Hematopoietic multipotent progenitor cell treated with erythropoietin and hydrocortisone succinate and interleukin-3 and kit ligand, for 6 days (in vitro differentiated cells): ENCODE measurements around the gene NDUFS8.
A peak's percentile ranks its signal among the peaks of the same experiment; 100 is the strongest.
"Not testable (repeated sequence)": the region's sequence is repeated elsewhere in the genome, so short reads cannot be mapped to it uniquely, and the experiment has no call there.

Experiments used
- DNase-seq: peaks from one replicate; pipeline ENCODE4 v3.0.0-alpha.2; 2015

The NDUFS8 gene

GRCh38 chr11:68030318-68031143 lies at the start of gene NDUFS8:
TSS of gene NDUFS8 (plus strand) at chr11:68030681. CDS start at chr11:68032152, 1,471 bp downstream.
- DNase-seq: peak; percentile 100

- not testable (repeated sequence) for DNase-seq
These were observed 49.3 kb upstream of the NDUFS8 start for GRCh38 chr11:67981226-67981625.

GRCh38 chr11:67982255-67982857 lies 48.1 kb upstream of the NDUFS8 start:
- DNase-seq: not testable (repeated sequence)

- DNase-seq: no peak
These were observed 46.5 kb upstream of the NDUFS8 start for GRCh38 chr11:67983951-67984350.

- not testable (repeated sequence) for DNase-seq
These were observed 45.2 kb upstream of the NDUFS8 start for GRCh38 chr11:67985302-67985701.

- not testable (repeated sequence) for DNase-seq
These were observed 39.7 kb upstream of the NDUFS8 start for GRCh38 chr11:67990546-67991346.

- not testable (repeated sequence) for DNase-seq
These were observed 38.9 kb upstream of the NDUFS8 start for GRCh38 chr11:67991347-67992121.

- peak; percentile 53 for DNase-seq
These were observed 36.7 kb upstream of the NDUFS8 start for GRCh38 chr11:67993821-67994220.

GRCh38 chr11:67994387-67994786 lies 36.1 kb upstream of the NDUFS8 start:
- DNase-seq: not testable (repeated sequence)

- not testable (repeated sequence) for DNase-seq
These were observed 35.4 kb upstream of the NDUFS8 start for GRCh38 chr11:67995129-67995528.

- DNase-seq: not testable (repeated sequence)
These were observed 34.9 kb upstream of the NDUFS8 start for GRCh38 chr11:67995579-67995978.

- DNase-seq: no peak
These were observed 34.4 kb upstream of the NDUFS8 start for GRCh38 chr11:67996051-67996450.

- DNase-seq: peak; percentile 83
These were observed 33.6 kb upstream of the NDUFS8 start for GRCh38 chr11:67996622-67997474.

GRCh38 chr11:67997475-67997921 lies 33.0 kb upstream of the NDUFS8 start:
- DNase-seq: peak; percentile 20

GRCh38 chr11:67998150-67999045 lies 32.1 kb upstream of the NDUFS8 start:
- peak; percentile 20 for DNase-seq

GRCh38 chr11:67999201-67999629 lies 31.3 kb upstream of the NDUFS8 start:
- no peak for DNase-seq

- no peak for DNase-seq
These were observed 30.8 kb upstream of the NDUFS8 start for GRCh38 chr11:67999704-68000103.

GRCh38 chr11:68002575-68002937 lies 27.9 kb upstream of the NDUFS8 start:
- no peak for DNase-seq

- peak; percentile 58 for DNase-seq
These were observed 27.3 kb upstream of the NDUFS8 start for GRCh38 chr11:68002938-68003845.
